SHP77 treated with DMSO at 0.1 percent for 48 hours (cell line): Measurements from ENCODE around the gene CALR3.
"Not testable (repeated sequence)": the region's sequence is repeated elsewhere in the genome, so short reads cannot be mapped to it uniquely, and the experiment has no call there.

ENCODE experiments used
- DNase-seq: peaks from one replicate; lab custom pipeline; 2025; lab: John Stamatoyannopoulos, UW

The CALR3 gene

DNA sequence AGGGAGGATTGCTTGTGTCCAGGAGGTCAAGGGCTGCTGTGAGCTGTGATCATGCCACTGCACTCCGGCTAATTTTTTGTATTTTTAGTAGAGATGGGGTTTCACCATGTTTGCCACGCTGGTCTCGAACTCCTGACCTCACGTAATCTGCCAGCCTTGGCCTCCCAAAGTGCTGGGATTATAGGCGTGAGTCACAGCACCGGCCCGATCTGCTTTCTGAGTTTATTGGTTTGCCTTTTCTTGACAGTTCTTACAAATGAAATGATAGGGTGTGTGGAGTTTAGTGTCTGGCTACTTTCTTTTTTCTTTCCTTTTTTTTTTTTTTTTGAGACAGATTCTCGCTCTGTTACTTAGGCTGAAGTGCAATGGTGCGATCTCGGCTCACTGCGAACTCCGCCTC is 1.1 kb upstream of the CALR3 start:
- DNase-seq = no peak

DNA sequence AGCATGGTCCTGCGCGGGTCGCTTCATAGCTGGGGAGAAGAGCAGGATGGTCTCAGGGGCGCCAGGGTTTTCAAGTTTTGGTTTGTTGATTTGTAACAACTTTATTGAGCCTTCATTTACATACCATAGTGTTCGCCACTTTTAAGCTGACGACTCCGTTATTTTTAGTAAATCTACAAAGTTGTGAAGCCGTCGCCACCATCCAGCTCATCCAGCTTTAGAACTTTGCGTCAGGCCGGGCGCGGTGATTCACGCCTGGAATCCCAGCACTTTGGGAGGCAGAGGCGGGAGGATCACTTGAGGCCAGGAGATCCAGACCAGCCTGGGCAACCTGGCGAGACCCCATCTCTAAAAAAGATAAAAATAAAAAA is 631 bp upstream of the CALR3 start:
- no peak for DNase-seq

DNA sequence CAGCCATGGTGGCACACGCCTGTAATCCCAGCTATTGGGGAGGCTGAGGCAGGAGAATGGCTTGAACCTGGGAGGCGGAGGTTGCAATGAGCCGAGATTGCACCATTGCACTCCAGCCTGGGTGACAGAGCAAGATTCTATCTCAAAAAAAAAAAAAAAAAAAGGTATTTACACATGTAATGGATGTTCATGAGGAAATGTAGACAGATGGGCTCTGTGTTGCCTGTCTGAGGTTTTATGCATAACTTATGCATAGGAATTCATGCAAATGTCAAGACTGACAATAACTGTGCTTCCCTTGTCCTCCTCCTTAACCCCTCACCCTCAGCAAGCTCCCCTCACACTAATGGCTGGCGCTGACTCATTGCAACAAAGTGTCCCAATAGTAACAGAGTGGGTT is 9.5 kb downstream of the CALR3 start:
- DNase-seq = not testable (repeated sequence)

DNA sequence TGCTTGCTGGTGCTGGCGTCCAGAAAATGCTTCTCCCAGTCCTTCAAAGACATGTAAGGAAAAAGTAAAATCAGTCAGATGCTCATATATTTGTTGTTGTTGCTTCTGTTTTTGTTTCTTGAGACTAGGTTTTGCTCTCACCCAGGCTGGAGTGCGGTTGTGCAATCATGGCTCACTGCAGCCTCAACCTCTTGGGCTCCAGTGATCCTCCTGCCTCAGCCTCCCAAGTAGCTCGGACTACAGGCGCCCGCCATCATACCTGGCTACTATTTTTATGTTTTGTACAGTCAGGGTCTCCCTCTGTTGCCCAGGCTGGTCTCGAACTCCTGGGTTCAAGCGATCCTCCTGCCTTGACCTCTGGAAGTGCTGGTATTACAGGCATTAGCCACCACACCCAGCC is 13.2 kb downstream of the CALR3 start:
- DNase-seq = no peak

DNA sequence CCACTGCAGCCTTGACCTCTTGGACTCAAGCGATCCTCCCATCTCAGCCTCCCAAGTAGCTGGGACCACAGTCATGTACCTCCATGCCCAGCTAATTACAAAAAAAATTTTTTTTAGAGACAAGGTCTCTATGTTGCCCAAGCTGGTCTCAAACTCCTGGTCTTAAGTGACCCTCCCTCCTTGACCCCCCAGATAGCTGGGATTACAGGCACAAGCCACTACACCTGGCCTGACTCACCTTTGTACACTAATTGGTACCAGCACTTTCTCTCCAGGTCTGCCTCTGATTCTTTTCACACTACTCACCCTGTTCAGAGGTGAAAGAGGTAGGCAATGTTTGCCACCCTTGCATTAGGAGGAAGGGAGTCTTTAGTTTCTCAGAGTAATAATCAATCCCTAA is 18.7 kb downstream of the CALR3 start:
- DNase-seq = no peak

DNA sequence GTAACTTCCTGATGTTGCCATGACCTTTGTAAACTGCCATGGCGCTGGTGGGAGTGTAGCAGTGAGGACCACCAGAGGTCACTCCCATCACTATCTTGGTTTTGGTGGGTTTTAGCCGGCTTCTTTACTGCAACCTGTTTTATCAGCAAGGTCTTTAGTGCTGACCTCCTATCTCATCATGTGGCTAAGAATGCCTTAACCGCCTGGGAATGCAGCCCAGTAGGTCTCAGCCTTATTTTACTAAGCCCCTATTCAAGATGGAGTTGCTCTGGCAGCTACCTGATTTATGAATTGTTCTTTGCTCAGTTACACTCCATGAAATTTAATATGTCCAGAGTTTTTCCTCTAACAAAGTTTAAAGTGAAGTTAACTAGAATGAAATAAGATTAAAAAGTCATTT is 19.6 kb downstream of the CALR3 start:
- no peak for DNase-seq

DNA sequence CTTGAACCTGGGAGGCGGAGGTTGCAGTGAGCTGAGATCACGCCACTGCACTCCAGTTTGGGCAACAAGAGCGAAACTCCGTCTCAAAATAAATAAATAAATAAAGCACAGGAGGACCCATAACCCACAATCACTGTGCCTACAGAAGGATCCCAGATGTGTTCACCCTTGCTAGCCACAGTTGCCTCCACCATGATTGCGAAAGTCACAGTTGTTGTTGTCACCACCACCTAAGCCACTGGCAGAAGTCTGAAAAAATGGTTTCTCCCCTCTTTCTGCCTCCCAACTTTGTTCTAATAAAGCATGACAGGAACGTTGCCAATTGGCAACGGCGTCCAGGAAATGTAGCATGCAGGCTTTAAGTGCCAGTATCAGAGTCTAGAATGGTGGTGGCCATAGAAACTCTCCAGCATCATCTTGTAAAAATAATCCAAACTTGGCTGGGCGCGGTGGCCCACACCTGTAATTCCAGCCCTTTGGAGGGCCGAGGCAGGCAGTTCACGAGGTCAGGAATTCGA is 22.0 kb downstream of the CALR3 start:
- no peak for DNase-seq

DNA sequence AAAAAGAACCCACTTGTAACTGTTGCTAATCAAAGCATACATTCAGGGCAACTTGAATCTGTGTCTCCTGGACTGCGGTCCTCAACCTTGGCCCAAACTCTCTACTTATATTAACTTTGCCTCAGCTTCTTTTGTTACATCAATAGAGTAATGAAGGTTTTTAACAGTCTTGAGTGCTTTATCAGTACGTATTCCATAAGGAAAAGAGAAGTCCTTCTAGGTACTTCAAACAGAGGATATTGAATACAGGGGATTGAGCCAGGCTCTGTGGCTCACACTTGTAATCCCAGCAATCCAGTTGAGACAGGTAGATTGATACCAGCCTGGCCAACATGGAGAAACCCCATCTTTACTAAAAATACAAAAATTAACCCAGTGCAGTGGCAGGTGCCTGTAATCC is 23.0 kb downstream of the CALR3 start:
- no peak for DNase-seq

DNA sequence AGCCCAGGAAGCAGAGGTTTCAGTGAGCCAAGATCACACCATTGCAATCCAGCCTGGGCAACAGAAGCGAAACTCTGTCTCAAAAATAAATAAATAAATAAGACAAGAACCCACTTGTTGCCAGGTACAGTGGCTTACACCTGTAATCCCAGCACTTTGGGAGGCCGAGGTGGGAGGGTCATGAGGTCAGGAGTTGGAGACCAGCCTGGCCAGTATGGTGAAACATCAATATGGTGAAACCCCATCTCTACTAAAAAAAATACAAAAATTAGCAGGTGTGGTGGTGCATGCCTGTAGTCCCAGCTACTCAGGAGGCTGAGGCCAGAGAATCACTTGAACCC is 23.4 kb downstream of the CALR3 start:
- DNase-seq = not testable (repeated sequence)

DNA sequence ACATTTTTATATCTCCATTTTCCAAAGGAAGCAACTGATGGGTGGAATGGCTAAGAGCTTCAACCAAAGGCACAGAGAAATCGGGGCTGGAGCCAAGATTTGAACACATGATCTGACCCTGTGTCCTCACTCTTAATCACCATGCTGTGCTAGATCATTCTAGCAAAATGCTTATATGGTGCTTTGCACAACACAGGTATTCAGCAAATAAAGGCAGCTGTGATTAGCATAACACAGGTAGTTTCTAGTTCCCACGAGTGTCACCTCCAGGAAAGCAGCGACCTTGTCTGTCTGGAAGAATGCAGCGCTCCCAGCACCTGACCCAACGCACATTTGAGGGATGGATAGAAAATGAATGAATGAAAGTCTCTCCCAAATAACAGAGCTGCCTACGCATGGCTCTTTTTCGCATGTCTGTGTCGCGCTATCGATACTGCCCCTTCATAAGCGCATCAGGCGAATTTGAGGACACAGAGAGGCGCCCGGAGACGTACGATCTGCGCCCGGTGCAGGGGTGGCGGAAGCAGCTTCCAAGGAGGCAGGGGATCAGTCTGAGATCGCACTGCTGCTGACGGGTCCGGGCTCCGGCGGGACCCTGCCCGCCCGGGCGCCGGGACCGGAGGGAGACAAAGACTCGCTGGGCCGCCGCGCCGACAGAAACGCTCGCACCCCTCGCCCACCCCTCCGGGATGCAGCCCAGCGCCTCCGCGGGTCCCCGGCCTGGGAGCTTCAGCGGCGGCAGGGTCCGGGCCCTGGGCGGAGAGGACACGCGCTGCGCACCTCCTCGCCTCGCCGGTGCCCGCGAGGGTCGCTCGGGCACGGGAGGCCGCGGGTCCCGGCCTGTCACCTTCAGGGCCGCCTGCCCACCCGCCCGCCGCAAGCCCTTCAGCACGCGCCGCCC is 24.8 kb downstream of the CALR3 start:
- DNase-seq = no peak

DNA sequence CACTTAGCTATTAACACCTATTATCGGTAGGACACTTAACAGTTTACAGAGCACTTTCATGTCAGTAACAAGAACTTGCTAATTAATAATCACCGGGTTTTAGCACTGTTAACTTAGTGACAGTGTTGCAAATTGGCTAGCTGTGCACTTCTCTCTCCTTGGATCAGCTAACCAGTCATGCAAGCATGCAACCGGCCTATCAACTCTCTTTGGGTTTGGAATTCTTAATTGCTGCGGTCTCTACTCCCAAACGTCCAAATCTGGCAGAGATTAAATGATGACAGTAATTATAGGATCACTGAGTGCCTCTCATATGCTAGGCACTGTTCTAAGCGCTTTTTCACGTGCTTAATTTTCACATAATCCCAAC is 25.4 kb downstream of the CALR3 start:
- no peak for DNase-seq

DNA sequence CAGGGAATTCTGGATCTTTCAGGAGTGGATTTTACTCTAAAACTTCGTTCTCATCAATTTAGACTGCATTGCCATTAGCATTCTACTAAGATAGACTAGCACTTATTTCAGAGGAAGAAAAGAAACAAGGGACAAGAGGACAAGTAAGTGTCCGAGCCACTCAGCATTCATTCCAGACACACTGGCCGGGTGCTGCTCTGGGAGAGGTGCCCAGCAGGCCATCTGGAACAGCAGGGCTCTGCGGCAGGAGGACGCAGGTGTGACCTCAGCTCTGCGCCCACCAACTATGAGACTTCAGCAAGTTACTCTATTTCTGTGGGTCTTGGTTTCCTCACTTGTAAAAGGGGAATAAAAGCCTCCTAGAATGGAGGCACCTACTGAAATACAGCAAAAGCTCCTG is 28.4 kb downstream of the CALR3 start:
- no peak for DNase-seq

DNA sequence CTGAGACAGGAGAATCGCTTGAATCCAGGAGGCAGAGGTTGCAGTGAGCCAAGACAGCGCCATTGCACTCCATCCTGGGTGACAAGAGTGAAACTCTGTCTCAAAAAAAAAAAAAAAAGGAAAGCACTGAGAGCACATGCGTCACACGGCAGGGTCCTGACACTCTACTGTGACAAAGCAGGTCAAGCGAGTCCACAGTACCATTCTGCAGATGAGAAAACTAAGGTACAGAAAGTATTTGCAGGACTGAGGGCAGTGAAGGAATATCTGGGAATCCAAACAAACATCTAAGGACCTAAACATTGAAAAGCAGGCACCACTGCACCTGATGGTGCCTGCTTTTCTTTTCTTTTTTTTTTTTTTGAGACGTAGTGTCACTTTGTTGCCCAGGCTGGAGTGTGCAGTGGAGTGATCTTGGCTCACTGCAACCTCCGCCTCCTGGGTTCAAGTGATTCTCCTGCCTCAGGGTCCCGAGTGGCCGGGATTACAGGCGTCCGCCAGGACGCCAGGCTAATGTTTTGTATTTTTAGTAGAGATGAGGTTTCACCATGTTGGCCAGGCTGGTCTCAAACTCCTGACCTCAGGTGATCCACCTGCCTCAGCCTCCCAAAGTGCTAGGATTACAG is 29.1 kb downstream of the CALR3 start:
- DNase-seq = not testable (repeated sequence)

DNA sequence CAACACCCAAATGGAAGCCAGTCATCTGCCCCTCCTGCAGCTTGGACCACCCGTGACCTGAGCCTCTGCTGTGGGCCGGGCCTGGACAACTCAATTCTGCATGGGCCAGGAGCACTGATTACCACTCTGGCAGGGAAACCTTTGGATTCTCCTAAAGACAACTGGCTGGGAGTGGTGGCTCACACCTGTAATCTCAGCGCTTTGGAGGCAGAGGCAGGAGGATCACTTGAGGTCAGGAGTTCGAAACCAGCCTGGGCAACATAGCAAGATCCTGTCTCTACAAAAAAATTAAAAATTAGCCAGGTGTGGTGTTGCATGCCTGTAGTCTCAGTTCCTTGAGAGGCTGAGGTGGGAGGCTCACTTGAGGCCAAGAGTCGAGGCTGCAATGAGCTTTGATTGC is 30.7 kb downstream of the CALR3 start:
- DNase-seq = no peak

DNA sequence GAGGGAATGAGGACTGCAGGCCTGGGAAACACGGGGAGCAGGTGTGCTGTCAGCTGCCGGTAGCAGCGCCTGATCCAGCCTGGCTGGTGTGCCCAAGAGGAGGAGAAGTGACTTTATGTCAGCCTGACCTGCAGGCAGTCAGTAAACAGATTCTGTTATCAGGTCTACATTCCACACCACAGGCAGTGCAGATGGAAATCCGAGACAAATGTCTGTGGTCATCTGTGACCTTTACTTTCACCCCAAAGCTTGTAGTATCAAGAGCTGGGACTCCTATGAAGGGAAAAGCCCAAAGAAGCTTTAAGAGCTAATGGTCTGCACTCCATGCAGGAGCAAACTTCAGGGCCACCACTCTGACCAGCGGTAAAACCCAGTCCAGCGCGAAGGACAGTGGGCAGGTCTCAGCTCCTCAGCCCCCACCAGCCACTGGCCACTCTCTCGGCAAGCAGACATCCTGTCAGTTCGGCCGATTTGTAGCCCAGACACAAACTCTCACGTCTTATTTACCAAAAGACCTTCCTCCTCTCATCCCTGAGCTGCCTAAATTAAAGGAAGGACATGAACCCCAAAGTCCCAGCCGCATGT is 31.9 kb downstream of the CALR3 start:
- DNase-seq = no peak

DNA sequence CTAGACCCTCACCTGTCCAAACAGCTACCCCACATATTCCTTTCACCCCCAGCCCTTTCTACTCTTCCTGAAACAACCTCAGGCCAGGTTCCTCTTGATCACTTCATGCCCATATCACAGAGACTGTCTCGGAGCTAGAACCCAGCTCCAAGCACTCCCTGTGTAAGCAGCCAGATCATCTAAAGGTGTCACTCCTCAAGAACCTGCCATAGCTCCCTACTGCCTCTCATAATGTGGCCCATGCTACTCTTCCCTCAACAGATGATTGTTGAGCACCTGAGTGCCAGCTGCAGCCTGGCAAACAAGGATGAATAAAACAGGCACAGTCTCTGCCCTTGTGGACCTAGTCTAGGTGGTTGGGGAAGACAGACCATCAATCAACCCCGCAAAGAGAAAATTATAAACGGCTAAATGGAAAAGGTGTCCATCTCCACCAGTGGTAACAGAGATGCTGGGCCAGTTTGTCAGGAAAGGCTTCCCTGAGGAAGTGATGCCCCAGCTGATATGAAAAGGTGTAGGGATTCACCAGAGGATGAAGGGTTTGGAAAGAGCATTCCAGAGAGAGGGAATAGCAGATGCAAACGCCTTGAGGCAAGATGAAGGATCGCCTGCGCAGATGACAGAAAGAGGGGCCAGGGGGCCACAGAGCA is 32.5 kb downstream of the CALR3 start:
- DNase-seq = no peak

DNA sequence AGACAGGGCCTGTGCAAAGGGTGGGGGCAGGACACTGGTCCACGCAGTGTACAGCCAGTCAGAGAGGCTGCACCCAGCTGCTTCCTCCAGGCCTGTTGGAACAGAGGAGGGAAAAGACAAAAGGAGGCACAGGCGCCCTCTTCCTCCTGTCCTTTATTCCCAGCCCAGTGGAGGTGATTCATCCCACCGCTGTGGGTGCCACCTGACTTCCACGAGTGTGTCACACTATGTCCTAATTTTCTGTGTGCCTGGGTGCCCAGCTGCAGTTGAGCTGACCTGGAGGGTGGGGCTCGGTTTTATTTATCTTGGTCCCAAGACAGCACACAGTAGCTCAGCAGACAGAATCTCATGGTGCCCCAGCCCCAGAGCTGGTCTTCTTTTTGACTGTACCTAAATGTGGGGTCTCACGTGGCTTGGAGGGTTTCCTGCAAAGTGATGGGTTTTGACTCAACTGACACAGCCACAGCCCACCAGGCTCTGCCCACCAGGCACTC is 33.2 kb downstream of the CALR3 start:
- DNase-seq = no peak

DNA sequence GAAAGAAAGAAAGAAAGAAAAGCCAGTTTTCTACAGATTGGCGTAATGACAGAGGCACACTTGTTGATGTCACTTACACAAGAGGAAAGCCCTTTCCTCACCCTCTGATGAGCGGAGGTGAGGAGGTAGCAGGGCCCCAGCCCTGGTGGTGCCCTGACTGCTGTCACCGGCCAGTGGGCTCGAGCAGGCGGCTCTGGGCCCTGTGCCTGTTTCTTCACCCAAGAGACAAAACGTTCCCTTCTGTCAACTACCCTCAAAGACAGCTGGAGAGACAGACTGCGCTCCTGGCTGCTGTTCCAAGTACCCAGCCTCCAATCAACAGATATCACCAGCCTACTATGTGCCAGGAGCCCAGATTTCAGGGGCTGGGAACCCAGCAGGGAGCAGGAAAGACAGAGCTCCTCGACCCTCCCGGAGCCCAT is 34.3 kb downstream of the CALR3 start:
- DNase-seq = no peak

DNA sequence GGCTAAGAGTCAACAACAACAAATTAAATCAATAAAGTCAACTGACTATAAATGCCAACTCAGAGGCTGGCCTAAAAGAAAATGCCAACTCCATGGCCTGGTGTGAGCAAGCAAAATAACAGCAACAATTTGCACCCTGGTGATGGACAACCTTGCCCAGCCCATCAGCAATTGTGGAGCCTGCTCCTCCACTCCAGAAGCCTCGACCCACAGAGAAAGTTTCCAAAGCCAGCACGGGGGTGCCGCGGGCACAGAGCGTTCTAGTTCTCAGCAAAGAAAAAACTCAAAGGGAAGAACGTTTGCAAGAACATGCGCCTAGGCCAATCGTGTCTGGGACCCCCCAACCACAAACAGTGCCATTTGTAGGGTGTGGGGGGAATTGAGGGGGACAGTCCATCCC is 35.5 kb downstream of the CALR3 start:
- no peak for DNase-seq

DNA sequence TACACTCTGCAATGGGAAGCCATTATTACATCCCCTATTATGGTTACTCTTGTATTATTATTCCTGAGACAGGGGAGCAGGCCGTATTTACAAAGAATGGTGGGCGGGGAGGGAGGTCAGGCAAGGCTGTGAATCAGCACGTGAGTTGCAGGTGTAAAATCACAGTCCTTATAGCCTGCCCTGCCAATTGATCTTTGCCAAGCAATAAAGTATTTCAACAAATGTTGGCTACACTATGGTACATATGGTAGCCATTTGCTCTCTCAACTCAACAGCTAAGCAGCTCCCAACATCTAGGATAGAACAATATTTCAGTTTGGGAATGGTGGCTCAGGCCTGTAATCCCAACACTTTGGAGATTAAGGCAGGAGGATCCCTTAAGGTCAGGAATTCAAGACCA is 36.3 kb downstream of the CALR3 start:
- no peak for DNase-seq

DNA sequence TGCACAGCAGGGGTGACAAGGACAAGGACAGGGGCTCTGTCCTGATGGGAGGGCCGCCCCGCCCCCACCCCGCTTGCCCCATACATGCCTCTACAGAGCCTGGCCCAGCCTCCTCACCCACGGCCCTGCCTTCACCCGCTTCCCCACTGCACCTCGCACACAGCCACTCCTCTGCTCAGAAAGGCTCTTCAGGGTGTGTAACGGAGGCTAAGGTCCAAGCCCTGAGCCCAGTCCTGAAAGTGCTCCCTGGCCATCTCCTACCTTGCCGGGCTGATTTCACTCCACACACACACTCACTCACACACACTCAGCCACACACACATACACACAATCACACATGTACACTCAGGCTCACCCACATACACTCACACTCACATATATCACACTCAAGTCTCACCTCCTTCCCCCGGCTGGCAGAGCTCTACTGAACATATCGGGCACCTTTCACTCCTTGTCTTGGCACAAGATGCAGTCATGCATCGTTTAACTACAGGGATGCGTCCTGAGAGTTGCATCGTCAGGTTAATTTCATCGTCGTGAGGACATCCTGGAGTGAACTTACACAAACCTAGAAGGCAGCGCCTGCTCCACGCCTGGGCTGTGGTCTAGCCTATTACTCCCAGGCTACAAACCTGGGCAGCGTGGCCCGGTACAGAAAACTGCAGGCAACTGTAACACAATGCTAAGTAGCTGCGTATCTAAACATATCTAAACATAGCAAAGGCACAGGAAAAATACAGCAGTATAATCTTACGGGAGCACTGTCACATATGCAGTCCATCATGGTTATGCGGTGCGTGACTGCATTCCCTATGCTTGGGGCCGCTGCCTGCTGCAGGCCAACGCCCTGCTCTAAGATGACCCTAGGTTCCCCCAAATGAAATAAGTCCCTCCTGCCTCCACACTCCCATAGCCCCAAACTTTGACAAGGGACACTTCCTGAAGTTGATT is 37.3 kb downstream of the CALR3 start:
- DNase-seq = no peak

DNA sequence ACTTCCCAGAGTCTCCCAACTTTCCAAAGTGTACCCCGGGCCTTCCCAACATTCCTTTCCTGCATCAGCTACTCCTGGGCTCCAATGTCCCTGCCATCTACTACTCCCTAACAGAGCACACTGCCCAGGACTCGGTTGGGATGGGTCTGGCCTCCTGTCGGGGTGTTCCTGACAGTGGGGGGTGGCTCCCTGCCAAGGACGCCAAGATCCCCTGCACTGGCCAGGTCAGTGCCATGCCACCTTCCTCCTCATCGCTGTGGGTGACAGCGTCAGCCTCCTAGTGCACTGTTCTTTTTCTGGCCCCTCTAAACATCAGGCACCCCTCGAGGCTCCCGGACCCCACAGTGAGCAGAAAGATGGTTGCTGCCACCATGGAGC is 38.0 kb downstream of the CALR3 start:
- DNase-seq = no peak
